Measurements from ENCODE around the gene PSAPL1.

The PSAPL1 gene

GRCh38 chr4:7389719-7390118, 45.0 kb downstream of the PSAPL1 start:
- DNase-seq (ENCODE audit: extremely low spot score): no peak
- CTCF ChIA-PET: no interaction called here
- POLR2A ChIA-PET: no interaction called here
- no peak for TF ChIP-seq CTCF (IDR thresholded peaks at IDR 0.05; ENCODE audit: control extremely low read depth, extremely low read depth, low read depth, missing control alignments)

DNA sequence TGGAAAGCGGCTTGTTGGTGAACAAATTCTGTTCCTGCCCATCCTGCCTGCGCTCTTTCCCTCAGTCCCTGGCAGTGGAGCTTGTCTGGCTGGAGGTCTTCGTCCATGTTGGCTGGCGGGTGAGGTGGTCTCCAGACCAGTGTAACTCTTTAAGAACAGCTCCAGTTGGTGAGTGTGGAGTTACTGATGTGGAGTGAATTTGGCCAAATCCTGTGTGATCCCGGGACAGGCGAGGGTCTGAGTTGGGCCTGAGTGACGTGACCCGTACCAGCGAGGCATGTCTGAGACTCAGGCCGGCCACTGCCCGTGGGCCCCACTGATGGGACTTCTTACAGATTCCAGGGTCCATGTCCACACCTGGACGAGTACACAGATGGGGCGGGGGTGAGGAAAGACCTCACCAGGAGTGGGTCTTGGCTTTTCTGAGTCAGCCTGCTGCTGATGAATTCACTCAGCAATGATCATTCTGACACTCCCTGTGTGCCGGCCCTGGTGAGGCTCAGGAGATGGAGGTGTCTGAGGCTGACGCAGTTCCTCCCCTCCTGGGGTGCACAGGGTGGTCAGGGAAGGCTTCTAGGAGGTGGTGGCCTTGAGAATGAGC, 45.5 kb downstream of the PSAPL1 start:
- DNase-seq (ENCODE audit: extremely low spot score): no peak
- ChIA-PET POLR2A (no interaction called here), CTCF (no interaction called here)
- no peak for TF ChIP-seq CTCF (IDR thresholded peaks at IDR 0.05; ENCODE audit: control extremely low read depth, extremely low read depth, low read depth, missing control alignments)

GRCh38 chr4:7388627-7389026, 46.1 kb downstream of the PSAPL1 start:
- DNase-seq (ENCODE audit: extremely low spot score): no peak
- ChIA-PET POLR2A (no interaction called here), CTCF (no interaction called here)
- TF ChIP-seq CTCF (IDR thresholded peaks at IDR 0.05; ENCODE audit: control extremely low read depth, extremely low read depth, low read depth, missing control alignments): no peak

GRCh38 chr4:7387925-7388324, 46.8 kb downstream of the PSAPL1 start:
- CTCF ChIA-PET: no interaction called here
- no peak for TF ChIP-seq CTCF (IDR thresholded peaks at IDR 0.05; ENCODE audit: control extremely low read depth, extremely low read depth, low read depth, missing control alignments)
- DNase-seq (ENCODE audit: extremely low spot score): no peak
- POLR2A ChIA-PET: no interaction called here

DNA sequence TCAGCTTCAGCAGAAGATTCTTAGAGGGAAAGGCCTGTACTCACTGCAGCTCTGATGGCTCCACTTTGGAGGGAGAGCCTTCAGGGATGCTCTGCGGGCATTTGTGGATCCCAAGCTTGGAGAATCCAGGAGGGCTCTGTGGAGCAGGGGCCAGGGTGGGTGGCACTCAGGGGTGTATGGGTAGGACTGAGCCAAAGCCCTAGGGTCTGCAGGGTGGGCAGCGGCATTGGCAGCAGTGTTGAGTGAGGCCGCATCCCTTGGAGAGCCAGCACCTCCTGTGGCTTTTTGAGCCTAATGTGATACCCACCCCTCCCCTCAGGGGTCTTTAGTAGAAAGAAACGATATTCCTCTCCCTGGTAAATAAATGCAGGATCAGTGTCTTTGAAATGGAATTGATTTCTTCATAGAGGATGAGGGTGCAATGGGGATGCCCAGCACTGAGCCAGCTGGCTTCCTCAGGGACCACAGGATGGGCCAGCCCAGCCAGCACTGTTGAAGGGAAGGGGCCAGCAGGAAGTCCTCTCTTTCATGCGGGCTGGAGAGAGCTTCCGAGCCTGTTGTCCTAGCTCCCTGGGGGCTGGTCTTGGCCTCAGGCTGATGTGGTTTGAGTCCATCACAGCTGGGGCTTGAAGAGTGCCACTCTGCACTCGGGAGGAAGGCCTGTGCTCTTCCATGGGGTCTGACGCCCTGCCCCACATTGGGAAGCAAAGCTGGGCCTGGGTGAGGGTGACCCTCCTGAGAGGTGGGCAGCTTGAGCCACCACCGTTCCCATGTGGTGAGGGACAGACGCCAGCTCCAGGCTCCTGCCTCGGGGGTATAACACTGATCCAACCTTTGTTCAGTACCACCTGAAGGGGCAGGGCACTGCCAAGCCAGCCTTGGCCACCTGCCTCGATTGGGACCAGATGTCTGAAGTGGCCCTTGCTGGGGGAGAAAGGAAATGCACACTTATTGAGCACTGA, 49.5 kb downstream of the PSAPL1 start:
- no peak for DNase-seq (ENCODE audit: extremely low spot score)
- ChIA-PET CTCF (no interaction called here), POLR2A (no interaction called here)
- TF ChIP-seq CTCF (IDR thresholded peaks at IDR 0.05; ENCODE audit: control extremely low read depth, extremely low read depth, low read depth, missing control alignments): no peak

DNA sequence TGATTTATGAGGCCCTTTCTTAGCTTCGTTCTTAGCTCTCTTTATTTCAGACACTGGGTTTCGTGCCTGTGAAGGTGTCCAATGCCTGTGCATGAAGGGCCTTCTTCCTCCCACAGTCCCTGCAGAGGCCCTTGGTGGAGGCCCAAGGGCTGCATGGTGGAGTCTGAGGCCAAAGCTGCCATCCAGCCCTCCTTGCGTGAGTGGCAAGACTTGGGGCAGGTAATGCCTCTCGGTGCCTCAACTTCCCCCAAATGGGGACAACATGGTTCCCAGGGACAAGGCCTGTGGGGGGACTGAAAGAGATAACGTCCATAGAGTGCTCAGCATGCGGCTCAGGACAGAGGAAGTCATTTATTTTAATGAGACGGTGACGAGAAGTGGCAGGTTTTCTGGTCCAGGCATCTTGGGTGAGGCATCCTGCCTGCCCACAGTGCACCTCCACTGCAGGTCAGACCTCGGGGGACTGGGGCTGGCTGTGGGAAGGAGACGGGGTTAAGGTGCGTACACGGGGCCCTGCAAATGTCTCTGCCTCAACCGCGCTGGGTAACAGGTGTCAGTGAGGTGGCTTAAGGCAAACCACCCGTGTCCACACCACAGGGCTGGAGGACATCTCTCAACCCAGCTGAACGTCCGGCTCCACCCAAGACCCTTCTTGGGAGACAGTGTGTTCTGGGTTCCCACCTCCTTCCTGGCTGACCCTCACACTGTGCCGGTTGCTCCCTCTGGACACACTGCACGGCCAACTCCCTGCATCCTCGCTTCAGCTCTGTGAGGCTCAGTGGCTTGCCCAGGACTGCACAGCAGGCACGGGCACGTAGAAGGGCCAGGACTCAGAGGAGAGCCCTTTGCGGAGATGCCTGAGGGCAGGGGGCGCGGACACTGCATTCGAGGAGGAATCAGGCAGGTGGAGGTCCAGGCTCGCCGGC, 50.5 kb downstream of the PSAPL1 start:
- TF ChIP-seq CTCF (IDR thresholded peaks at IDR 0.05; ENCODE audit: control extremely low read depth, extremely low read depth, low read depth, missing control alignments): no peak
- CTCF ChIA-PET: interaction anchor here (0.9 kb wide), 1 partner anchor 26 kb away, joined by 3 read pairs; no protein-coding TSS in a partner anchor
- DNase-seq (ENCODE audit: extremely low spot score): no peak
- POLR2A ChIA-PET: no interaction called here

All from GM10248 (cell line).